ENCODE data around the gene PKNOX2.

The PKNOX2 gene

GRCh38 chr11:125398475-125398874 is 233.9 kb downstream of the PKNOX2 start:
- Mint-ChIP-seq H3K27me3 (peaks cover 53% of the 10 kb centered on the region), H3K36me3 (ENCODE audit: low read depth) (no peaks in the 10 kb centered on the region)

GRCh38 chr11:125398994-125399640 is 234.6 kb downstream of the PKNOX2 start:
- no peak overlapping the region for H3K27ac Mint-ChIP-seq

More at GRCh38 chr11:125398475-125398874, 233.9 kb downstream of the PKNOX2 start:
- H3K4me1 Mint-ChIP-seq (ENCODE audit: low read depth), result no peaks in the 10 kb centered on the region
- no peak overlapping the region for H3K4me3 Mint-ChIP-seq
- no peak overlapping the region for H3K27ac Mint-ChIP-seq
- no peaks in the 10 kb centered on the region for H3K9me3 Mint-ChIP-seq

GRCh38 chr11:125399945-125400344 is 235.4 kb downstream of the PKNOX2 start:
- H3K27me3 Mint-ChIP-seq, result peaks cover 60% of the 10 kb centered on the region
- no peaks in the 10 kb centered on the region for H3K9me3 Mint-ChIP-seq
- no peak overlapping the region for H3K27ac Mint-ChIP-seq
- peaks cover 1% of the 10 kb centered on the region for H3K4me1 Mint-ChIP-seq (ENCODE audit: low read depth)
- H3K4me3 Mint-ChIP-seq, result no peak overlapping the region
- no peaks in the 10 kb centered on the region for H3K36me3 Mint-ChIP-seq (ENCODE audit: low read depth)

More at GRCh38 chr11:125398994-125399640, 234.6 kb downstream of the PKNOX2 start:
- no peaks in the 10 kb centered on the region for H3K36me3 Mint-ChIP-seq (ENCODE audit: low read depth)
- no peaks in the 10 kb centered on the region for H3K4me1 Mint-ChIP-seq (ENCODE audit: low read depth)
- H3K4me3 Mint-ChIP-seq, result no peak overlapping the region
- H3K9me3 Mint-ChIP-seq, result no peaks in the 10 kb centered on the region
- H3K27me3 Mint-ChIP-seq, result peaks cover 55% of the 10 kb centered on the region

GRCh38 chr11:125401235-125401634 is 236.7 kb downstream of the PKNOX2 start:
- H3K27ac Mint-ChIP-seq, result no peak overlapping the region
- no peak overlapping the region for H3K4me3 Mint-ChIP-seq
- no peaks in the 10 kb centered on the region for H3K36me3 Mint-ChIP-seq (ENCODE audit: low read depth)
- peaks cover 60% of the 10 kb centered on the region for H3K27me3 Mint-ChIP-seq
- H3K4me1 Mint-ChIP-seq (ENCODE audit: low read depth), result peaks cover 5% of the 10 kb centered on the region
- H3K9me3 Mint-ChIP-seq, result no peaks in the 10 kb centered on the region

GRCh38 chr11:125401746-125402145 is 237.2 kb downstream of the PKNOX2 start:
- Mint-ChIP-seq H3K9me3 (no peaks in the 10 kb centered on the region), H3K27me3 (peaks cover 64% of the 10 kb centered on the region), H3K4me1 (ENCODE audit: low read depth) (peaks cover 5% of the 10 kb centered on the region), H3K4me3 (no peak overlapping the region), H3K36me3 (ENCODE audit: low read depth) (no peaks in the 10 kb centered on the region), H3K27ac (no peak overlapping the region)

- peaks cover 57% of the 10 kb centered on the region for H3K27me3 Mint-ChIP-seq
- no peaks in the 10 kb centered on the region for H3K36me3 Mint-ChIP-seq (ENCODE audit: low read depth)
- no peak overlapping the region for H3K4me3 Mint-ChIP-seq
- no peaks in the 10 kb centered on the region for H3K9me3 Mint-ChIP-seq
- H3K4me1 Mint-ChIP-seq (ENCODE audit: low read depth), result peaks cover 5% of the 10 kb centered on the region
- H3K27ac Mint-ChIP-seq, result no peak overlapping the region
Measured at GRCh38 chr11:125402435-125402834, 237.9 kb downstream of the PKNOX2 start.

GRCh38 chr11:125404157-125404810 is 239.7 kb downstream of the PKNOX2 start:
- H3K4me3 Mint-ChIP-seq, result no peak overlapping the region
- H3K4me1 Mint-ChIP-seq (ENCODE audit: low read depth), result peaks cover 5% of the 10 kb centered on the region
- H3K36me3 Mint-ChIP-seq (ENCODE audit: low read depth), result no peaks in the 10 kb centered on the region
- no peaks in the 10 kb centered on the region for H3K9me3 Mint-ChIP-seq
- no peak overlapping the region for H3K27ac Mint-ChIP-seq
- peaks cover 55% of the 10 kb centered on the region for H3K27me3 Mint-ChIP-seq

GRCh38 chr11:125404811-125405790 is 240.6 kb downstream of the PKNOX2 start:
- Mint-ChIP-seq H3K4me1 (ENCODE audit: low read depth) (peaks cover 5% of the 10 kb centered on the region), H3K4me3 (no peak overlapping the region), H3K9me3 (no peaks in the 10 kb centered on the region), H3K27me3 (peaks cover 56% of the 10 kb centered on the region), H3K36me3 (ENCODE audit: low read depth) (no peaks in the 10 kb centered on the region), H3K27ac (no peak overlapping the region)

GRCh38 chr11:125407046-125407445 is 242.5 kb downstream of the PKNOX2 start:
- Mint-ChIP-seq H3K27me3 (peaks cover 50% of the 10 kb centered on the region), H3K36me3 (ENCODE audit: low read depth) (no peaks in the 10 kb centered on the region), H3K27ac (no peak overlapping the region), H3K4me3 (no peak overlapping the region), H3K4me1 (ENCODE audit: low read depth) (peaks cover 5% of the 10 kb centered on the region), H3K9me3 (no peaks in the 10 kb centered on the region)

- no peaks in the 10 kb centered on the region for H3K9me3 Mint-ChIP-seq
- H3K27ac Mint-ChIP-seq, result no peak overlapping the region
- H3K36me3 Mint-ChIP-seq (ENCODE audit: low read depth), result no peaks in the 10 kb centered on the region
- H3K27me3 Mint-ChIP-seq, result peaks cover 48% of the 10 kb centered on the region
- peaks cover 5% of the 10 kb centered on the region for H3K4me1 Mint-ChIP-seq (ENCODE audit: low read depth)
- no peak overlapping the region for H3K4me3 Mint-ChIP-seq
Measured at GRCh38 chr11:125408311-125408711, 243.8 kb downstream of the PKNOX2 start.

- H3K9me3 Mint-ChIP-seq, result no peaks in the 10 kb centered on the region
- H3K27ac Mint-ChIP-seq, result no peak overlapping the region
- peaks cover 35% of the 10 kb centered on the region for H3K27me3 Mint-ChIP-seq
- H3K4me3 Mint-ChIP-seq, result no peak overlapping the region
- H3K36me3 Mint-ChIP-seq (ENCODE audit: low read depth), result no peaks in the 10 kb centered on the region
- H3K4me1 Mint-ChIP-seq (ENCODE audit: low read depth), result peaks cover 2% of the 10 kb centered on the region
Measured at GRCh38 chr11:125410091-125410490, 245.5 kb downstream of the PKNOX2 start.

GRCh38 chr11:125412177-125412496 is 247.6 kb downstream of the PKNOX2 start:
- no peak overlapping the region for H3K27ac Mint-ChIP-seq
- H3K9me3 Mint-ChIP-seq, result no peaks in the 10 kb centered on the region
- H3K4me3 Mint-ChIP-seq, result no peak overlapping the region
- H3K27me3 Mint-ChIP-seq, result peaks cover 23% of the 10 kb centered on the region
- no peaks in the 10 kb centered on the region for H3K4me1 Mint-ChIP-seq (ENCODE audit: low read depth)
- no peaks in the 10 kb centered on the region for H3K36me3 Mint-ChIP-seq (ENCODE audit: low read depth)

- Mint-ChIP-seq H3K9me3 (no peaks in the 10 kb centered on the region), H3K27me3 (peaks cover 23% of the 10 kb centered on the region), H3K4me3 (no peak overlapping the region)
Measured at GRCh38 chr11:125412509-125412908, 248.0 kb downstream of the PKNOX2 start.

GRCh38 chr11:125413226-125413625 is 248.7 kb downstream of the PKNOX2 start:
- Mint-ChIP-seq H3K36me3 (ENCODE audit: low read depth) (no peaks in the 10 kb centered on the region), H3K4me1 (ENCODE audit: low read depth) (no peaks in the 10 kb centered on the region), H3K27ac (no peak overlapping the region), H3K4me3 (no peak overlapping the region), H3K27me3 (peaks cover 18% of the 10 kb centered on the region), H3K9me3 (no peaks in the 10 kb centered on the region)

More at GRCh38 chr11:125412509-125412908, 248.0 kb downstream of the PKNOX2 start:
- H3K27ac Mint-ChIP-seq, result no peak overlapping the region
- H3K36me3 Mint-ChIP-seq (ENCODE audit: low read depth), result no peaks in the 10 kb centered on the region
- H3K4me1 Mint-ChIP-seq (ENCODE audit: low read depth), result no peaks in the 10 kb centered on the region

- Mint-ChIP-seq H3K36me3 (ENCODE audit: low read depth) (no peaks in the 10 kb centered on the region), H3K4me1 (ENCODE audit: low read depth) (no peaks in the 10 kb centered on the region), H3K27ac (no peak overlapping the region), H3K4me3 (no peak overlapping the region), H3K9me3 (no peaks in the 10 kb centered on the region), H3K27me3 (peaks cover 18% of the 10 kb centered on the region)
Measured at GRCh38 chr11:125414121-125414520, 249.6 kb downstream of the PKNOX2 start.
